Bronchial epithelial cell (primary cell): ENCODE results near the gene RNASE8. TPM values are rescaled to one million over a fixed set of nuclear protein-coding genes. Genes with fewer than 3 reads are reported as not detected.

Experiments
- DNase-seq: peaks from one replicate; pipeline ENCODE4 v3.0.0-alpha.2; 2010; ENCODE audit warnings: low read depth
- FAIRE-seq: peaks from 2 replicates; lab custom pipeline; 2011; peaks lifted over from hg19 to GRCh38; lab: Jason Lieb, UNC
- H3K27me3 ChIP-seq: 2 replicates; pipeline ENCODE4 v1.5.1; 2011; ENCODE audit warnings: low read length; ENCODE audit not compliant: control insufficient read depth, insufficient read depth
- H3K36me3 ChIP-seq: 2 replicates; pipeline ENCODE4 v1.5.1; 2011; ENCODE audit warnings: low read length; ENCODE audit not compliant: control insufficient read depth, insufficient read depth
- H3K4me3 ChIP-seq: 2 replicates; pipeline ENCODE4 v1.5.1; 2011; ENCODE audit warnings: mild to moderate bottlenecking, low read depth, low read length, control low read depth
- total RNA-seq: library from RNA; depleted of rRNA; stranded (reverse); fragments of >200 nt; gene quantifications from 2 replicates; pipeline ENCODE4 v1.2.1, GENCODE V29; 2014
- TF ChIP-seq, protein P1 (sequence below): IDR thresholded peaks from 2 replicates; pipeline ENCODE4 v1.5.1; 2011; ENCODE audit warnings: mild to moderate bottlenecking, moderate library complexity, low read length, control low read depth, inconsistent platforms; ENCODE audit not compliant: insufficient read depth, severe bottlenecking

The RNASE8 gene
- total RNA-seq, 1 donor from 2014 or later, result not detected

DNA sequence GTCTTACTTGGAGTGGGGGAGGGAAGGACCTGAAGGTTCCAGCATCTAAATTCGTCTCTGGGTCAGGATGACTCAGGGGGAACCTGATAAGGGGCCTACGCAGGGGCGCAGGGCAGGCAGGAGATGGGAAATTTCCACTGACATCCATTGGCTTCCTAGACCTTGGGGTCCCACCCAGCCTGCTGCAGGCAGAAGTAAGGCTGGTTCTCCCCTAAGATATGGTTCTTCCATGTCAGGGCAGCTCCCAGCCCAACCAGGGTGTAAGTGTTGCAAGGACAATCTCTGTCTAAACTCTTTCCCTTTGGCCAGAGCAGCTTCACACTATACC is 30.7 kb upstream of the RNASE8 start:
- TF ChIP-seq, protein P1, sequence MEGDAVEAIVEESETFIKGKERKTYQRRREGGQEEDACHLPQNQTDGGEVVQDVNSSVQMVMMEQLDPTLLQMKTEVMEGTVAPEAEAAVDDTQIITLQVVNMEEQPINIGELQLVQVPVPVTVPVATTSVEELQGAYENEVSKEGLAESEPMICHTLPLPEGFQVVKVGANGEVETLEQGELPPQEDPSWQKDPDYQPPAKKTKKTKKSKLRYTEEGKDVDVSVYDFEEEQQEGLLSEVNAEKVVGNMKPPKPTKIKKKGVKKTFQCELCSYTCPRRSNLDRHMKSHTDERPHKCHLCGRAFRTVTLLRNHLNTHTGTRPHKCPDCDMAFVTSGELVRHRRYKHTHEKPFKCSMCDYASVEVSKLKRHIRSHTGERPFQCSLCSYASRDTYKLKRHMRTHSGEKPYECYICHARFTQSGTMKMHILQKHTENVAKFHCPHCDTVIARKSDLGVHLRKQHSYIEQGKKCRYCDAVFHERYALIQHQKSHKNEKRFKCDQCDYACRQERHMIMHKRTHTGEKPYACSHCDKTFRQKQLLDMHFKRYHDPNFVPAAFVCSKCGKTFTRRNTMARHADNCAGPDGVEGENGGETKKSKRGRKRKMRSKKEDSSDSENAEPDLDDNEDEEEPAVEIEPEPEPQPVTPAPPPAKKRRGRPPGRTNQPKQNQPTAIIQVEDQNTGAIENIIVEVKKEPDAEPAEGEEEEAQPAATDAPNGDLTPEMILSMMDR, result no peak
- H3K36me3 ChIP-seq, result no peaks in the 10 kb centered on the region
- no peak for DNase-seq
- H3K27me3 ChIP-seq, result peaks cover 18% of the 10 kb centered on the region
- no peak overlapping the region for H3K4me3 ChIP-seq
- no peak for FAIRE-seq

DNA sequence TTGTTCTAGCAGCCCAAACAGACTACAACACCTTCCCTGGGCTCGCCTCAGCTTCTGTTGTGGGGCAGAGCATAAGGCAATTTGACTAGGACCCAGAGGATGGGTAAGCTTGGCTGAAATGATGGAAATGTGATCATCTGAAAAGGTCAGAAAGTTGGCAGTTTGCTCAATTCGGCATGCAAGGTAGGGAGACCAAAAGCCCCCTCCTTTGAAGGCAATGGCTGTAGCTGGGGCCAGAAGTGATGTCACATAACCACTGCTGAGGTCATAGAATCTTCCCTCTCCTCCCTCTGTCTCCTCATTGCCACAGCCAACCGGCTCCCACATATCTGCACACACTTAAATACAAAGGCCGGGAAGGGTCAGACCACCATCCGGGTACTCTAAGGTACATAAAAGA is 27.7 kb upstream of the RNASE8 start, which contains the start of gene TPPP2:
TSS of gene TPPP2 (plus strand) at position 301 of the 400 bp plus-strand sequence. CDS start 365 bp downstream, outside the sequence.
- peaks cover 2% of the 10 kb centered on the region for H3K27me3 ChIP-seq
- DNase-seq, result no peak
- peak; percentile 64 for FAIRE-seq
- TF ChIP-seq, protein P1, result no peak
- H3K4me3 ChIP-seq, result no peak within 1 kb of the TSS
- H3K36me3 ChIP-seq, result no peaks in the 10 kb centered on the region

GRCh38 chr14:21030531-21030930 is 27.1 kb upstream of the RNASE8 start:
- no peak for DNase-seq
- FAIRE-seq, result peak; percentile 43
- no peak overlapping the region for H3K4me3 ChIP-seq
- TF ChIP-seq, protein P1, result no peak
- peaks cover 2% of the 10 kb centered on the region for H3K27me3 ChIP-seq
- H3K36me3 ChIP-seq, result no peaks in the 10 kb centered on the region

DNA sequence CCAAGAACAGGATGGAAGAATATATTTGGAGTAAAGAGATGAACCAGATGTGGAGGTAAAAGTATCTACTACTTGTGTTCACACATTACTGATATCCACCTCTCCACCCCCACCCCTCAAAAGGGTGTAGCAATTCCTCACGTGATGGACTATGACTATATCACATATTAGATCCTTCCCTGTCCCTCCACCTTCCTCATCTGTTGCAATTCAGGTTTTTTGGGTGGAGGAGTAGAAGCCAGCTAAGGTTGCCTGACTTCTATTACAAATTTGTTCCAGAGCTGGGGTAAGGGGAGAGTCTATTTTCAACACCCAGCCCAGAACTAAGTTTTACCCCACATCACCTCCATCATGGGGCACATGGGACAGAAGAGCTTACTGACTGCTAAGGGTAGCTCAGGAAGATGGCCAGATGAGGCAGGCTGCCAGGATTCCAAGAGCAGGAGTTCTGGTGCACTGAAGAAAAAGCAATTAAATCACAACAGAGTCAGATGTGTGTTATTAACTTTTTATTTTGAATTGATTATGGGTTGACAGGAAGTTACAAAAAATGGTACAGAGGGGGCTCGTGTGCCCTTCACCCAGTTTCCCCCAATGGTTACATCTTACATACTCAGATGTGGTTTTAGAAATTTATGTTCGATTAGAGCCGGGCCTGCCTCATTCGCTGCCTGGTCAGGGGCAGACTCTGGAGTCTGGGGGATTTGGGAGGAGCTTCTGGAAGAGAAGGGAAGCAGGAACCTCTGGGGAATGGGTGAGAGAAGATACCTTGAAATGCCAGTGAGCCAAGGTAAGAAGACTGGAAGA is 25.1 kb upstream of the RNASE8 start:
- no peak for DNase-seq
- FAIRE-seq, result no peak
- Histone ChIP-seq H3K27me3 (peaks cover 2% of the 10 kb centered on the region), H3K36me3 (no peaks in the 10 kb centered on the region), H3K4me3 (no peak overlapping the region)
- TF ChIP-seq, protein P1, result no peak

DNA sequence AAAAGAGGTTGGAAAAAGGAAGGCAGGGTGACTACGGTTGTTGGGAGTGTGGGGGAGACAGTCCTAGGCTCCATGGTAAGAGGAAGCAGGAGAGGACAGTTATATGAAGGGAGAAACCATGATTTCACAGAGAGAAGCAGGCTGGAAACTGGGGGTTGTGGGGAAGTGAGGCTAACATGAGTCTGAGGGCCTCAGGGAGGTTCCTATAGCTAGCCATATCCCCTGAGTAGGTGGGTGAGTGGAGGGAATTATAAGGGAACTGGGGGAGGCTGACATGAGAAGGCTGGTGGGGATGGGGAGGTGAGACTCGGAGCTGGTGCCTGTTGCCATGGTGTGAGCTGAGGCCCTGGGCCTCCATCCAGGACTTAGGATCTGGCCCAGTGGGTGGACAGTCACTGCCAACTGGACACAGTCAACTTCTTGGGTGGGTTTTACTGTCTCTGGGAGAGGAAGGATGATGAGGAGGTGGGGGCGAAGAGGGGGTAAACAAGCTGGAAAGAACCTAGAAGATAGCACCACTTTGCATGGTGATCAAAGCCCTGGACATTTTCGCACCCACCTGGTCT is 24.4 kb upstream of the RNASE8 start:
- no peak for FAIRE-seq
- no peak for DNase-seq
- Histone ChIP-seq H3K4me3 (no peak overlapping the region), H3K36me3 (no peaks in the 10 kb centered on the region), H3K27me3 (peaks cover 2% of the 10 kb centered on the region)
- TF ChIP-seq, protein P1, result no peak
